Hematopoietic multipotent progenitor cell (in vitro differentiated cells): ENCODE data around the gene PDGFA. TPM values are rescaled to one million over a fixed set of nuclear protein-coding genes. Genes with fewer than 3 reads are reported as not detected.
A peak's percentile ranks its signal among the peaks of the same experiment; 100 is the strongest.

Experiments used
- DNase-seq, 3 donors: peaks; one replicate each; pipeline ENCODE4 v3.0.0-alpha.2; 2011 to 2015; ENCODE audit warnings: low read depth in 2 of 3, low spot score in 2 of 3
- total RNA-seq: library from RNA; depleted of rRNA; stranded (reverse); fragments of >200 nt; gene quantifications from one replicate; pipeline ENCODE4 v1.2.3, GENCODE V29; 2012

The PDGFA gene
- total RNA-seq, 1 donor: 1.1 TPM

DNA sequence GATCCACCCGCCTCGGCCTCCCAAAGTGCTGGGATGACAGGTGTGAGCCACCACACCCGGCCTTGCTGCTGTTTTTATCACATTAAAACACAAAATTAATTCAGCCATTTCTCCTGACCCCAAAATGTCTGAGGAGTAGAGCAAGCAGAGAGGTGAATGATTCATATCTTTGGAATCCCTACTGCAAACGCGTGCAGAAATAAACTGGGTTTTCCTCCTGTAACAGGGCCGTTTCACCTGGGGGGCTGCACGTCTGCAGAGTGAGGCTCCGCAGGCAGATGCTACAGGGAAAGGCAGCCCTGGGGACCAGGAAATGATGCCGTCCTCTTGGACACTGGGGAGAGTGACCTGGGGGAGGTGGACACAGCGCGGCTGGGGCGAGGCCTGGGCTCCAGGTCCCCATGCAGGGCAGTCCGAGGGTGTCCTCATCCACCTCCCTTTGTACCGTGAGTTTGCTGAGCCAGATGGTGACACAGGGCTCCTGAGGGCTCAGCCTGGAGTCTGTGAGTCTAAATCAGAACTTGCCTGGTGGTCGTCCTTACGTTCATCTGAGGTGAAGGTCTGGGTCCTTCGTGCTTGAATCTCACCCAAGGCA, 41.9 kb downstream of the PDGFA start:
- DNase-seq: no peak

DNA sequence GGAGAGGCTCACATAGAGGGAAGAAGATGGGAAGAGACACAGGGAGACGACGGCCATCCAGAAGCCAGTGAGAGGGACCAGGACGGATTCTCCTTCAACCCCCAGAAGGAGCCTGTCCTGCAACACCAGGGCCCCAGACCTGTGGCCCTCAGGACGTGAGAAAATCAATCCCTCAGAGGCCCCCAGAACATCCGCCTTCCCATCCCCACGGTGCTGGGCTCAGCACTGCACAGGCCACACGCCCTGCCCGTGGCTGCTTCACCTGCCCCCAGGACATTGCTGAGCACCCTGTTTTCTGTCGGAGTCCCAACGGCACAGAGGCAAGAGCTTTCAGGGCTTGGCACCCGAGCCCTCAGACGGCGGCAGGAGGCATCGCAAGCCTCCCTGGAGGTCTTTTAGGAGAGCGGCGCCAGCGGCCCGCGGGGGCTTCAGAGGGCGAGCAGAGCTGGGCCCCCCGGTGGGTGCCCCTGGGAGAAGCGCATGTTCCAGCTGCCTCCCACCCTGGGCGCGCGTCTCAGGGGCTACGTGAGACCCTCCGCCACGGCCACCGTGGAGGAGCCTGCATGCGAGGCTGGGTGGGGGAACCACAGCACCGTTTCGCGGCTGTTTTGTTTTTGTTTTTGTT, 42.8 kb downstream of the PDGFA start:
- DNase-seq: no peak

DNA sequence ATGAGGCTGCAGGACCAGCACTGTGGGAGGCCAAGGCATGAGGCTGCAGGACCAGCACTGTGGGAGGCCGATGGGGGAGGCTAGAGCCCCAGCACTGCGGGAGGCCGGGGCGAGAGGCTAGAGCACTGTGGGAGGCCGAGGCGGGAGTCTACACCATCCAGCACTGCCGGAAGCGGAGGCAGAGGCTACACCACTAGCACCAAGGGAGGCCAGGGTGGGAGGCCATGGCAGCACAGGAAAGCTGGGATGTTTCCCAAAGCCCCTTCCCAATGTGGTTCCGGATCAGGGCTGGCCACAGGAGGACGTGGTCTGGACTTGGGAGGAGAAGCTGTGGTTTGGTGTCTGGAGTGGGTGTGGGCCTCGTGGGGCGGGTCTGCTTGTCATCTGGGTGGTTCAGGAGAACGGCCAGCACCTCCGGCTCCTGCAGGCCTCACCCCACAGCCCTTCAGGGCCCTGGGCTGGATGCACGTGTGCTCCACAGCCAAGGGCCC, 43.6 kb downstream of the PDGFA start:
- no peak for DNase-seq

DNA sequence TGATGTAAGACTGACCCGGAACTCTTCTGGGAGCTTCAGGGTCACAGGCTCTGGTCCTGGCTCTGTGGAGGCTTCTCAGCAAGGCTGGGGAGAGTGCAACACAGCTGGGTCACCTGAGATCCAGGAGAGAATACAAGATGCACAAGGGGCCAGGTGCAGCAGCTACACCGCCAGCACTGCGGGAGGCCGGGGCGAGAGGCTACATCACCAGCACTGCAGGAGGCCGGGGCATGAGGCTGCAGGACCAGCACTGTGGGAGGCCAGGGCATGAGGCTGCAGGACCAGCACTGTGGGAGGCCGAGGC, 44.3 kb downstream of the PDGFA start:
- no peak for DNase-seq

DNA sequence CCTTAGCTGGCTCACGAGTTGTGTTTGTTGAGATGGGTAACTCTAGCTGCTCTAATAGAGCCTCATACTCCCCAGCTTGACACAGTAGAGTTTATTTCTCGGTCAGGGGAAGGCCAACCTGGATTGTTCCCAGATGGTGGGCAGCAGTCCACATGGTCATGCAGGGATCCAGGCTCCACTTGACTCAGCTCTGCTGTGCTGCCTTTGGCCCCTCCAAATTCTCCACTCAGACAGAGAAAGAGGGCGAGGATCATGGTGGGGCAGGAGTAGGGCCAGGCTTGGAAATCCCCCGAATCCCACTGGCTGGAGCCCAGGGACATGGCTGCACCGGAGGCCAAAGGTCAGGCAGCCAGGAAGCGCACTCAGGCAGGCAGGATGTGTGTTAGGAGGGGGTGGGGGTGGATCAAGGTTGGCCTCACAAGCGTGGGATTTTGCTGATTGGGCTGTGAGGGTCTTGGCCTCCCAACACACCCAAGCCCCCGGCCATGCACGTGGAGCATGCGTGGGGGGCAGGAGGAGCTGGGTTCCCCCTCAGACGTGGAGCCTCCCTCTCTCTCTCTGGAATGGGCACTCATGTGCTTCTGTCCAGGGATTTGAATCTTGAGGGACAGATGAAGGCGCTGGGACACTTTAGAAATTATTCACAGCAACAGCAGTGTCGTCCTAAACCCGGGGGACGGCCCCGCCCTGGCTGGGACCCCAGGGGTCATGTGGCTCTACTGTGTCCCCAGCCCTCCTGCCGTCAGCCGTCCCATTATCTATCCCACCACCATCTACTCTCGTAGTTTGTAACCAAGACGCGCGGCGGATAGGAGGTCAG, 44.8 kb downstream of the PDGFA start:
- DNase-seq: no peak

DNA sequence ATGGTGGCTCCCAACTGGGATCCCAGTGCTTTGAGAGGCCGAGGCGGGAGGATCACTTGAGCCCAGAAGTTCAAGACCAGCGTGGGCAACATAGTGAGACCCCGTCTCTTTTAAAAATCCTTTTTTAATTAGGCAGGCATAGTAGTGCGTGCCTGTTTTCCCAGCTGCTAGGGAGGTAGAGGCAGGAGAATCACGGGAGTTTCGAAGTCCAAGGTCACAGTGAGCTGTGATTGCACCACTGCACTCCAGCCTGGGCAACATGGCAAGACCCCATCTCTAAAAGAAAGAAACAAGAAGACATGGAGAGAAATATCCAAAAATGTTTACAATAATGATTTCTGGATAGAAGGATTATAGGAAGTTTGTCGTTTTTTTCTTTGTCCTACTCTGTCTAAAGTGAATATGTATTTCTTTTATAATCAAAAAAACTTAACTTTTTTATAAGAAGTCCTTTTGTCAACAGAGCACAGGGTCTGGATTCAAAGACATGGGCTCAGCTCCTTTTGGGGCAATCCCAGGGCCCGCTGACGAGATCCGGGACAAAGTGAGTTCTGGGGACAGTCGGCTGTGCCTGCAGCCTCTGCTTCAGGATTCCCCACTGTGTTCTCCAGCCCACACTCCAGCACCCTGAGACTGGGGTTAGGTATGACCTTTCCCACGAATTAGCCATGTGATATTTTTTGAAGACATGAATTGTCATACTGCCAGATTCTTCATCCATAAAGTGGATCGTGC, 45.6 kb downstream of the PDGFA start:
- DNase-seq: no peak

DNA sequence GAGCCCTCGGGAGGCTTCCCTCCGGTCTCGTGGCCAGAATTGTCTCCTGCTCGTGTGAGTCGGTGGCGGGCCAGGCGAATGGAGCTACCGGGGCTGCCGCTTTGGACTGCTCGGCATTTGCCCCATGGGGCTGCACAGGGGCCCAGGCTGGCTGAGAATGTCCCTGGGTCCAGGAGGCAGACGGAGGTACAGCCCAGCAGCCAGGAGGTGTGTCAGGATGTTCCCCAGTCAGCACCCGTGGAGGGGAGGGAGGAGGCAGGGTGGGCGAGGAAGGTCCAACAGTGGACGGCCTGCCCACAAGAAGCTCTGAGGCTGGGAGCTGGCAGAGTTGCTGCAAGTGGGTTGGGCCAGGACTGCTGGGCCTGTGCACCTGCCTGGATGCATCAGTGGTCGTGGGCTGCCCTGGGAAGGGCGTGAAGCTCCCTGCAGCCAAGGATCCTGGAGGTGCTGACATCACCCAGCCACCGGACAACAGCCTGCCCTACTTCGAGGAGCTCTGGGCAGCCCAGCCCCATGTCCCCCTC, 46.4 kb downstream of the PDGFA start:
- DNase-seq: no peak

DNA sequence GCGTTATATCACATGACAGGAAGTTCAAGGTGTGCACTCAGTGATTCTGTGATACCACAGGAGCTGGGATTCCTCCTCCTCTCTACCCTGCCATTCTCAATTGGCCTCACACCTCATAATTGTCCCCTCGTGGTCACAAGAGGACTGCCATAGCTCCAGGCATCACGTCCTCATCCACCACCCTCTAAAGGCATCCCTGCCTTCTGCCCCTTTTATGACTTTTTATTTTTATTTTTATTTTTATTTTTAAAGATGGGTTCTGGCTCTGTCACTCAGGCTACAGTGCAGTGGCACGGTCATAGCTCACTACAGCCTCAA, 47.0 kb downstream of the PDGFA start:
- no peak for DNase-seq

DNA sequence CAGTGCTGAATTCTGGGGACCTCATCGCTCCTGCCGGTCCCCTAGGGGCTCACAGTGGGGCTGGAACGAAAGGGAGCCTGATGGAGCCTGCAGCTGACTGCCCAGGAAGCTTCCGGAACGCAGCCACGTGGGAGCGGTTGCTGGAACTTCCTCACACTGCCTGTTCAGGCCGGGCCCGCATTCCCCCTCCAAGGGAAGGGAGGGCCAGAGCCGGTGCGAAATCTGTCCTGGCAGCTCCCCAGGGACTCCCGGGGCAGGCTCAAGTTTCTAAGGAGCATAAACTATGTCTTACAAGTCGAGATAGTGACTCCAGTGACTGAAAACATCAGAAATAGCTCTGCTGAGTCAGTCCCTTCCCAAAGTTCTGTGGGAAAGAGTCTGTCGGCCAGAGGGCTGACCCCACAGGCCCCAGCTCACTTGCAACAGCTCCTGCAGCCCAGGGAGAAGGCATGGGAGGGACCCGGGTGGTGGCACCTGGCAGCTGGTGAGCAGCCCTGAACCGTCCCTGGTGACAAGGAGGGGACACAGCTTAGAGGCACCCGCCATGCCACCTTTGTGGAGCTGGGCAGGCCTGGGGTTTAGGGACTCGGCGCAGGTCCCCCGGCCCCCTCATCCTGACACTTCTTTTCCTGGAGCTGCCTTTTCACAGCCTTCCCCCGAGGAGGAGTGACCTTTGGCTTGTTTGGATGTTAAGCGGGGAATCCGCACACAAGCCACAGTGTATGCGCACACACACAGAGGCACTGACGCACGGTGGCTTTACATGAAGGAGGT, 47.6 kb downstream of the PDGFA start:
- DNase-seq: peak in 1 of 3 donors; percentile 30

DNA sequence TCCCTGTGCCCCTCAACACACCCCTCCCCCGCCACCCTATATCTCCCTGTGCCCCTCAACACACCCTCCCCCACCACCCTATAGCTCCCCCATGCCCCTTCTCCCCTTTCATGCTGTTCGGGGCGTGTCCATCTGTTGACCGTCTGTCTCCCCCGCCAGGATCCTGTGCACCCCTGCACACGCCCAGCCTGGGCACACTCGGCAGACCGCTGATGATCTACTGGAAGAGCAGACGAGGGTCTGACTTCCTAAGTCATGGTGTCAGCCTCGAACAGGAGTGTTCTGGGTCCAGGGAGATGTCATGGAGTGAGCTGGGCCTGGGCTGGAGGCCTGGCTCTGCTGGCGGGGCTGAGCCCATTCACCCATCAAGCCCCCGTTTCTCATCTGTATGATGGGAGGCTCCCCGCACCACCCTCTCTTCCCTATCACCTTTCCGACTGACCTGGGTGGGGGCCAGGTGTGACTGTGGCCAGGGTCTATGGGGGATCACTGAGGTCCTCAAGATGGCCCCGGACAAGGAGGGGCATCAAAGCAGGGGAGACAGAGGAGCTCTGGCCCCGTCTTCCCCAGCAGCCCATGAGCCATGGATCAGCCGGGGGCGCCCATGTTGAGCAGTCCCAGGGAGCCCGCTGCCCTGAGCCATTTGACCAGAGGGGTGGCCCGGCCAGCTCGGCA, 48.3 kb downstream of the PDGFA start:
- no peak for DNase-seq

DNA sequence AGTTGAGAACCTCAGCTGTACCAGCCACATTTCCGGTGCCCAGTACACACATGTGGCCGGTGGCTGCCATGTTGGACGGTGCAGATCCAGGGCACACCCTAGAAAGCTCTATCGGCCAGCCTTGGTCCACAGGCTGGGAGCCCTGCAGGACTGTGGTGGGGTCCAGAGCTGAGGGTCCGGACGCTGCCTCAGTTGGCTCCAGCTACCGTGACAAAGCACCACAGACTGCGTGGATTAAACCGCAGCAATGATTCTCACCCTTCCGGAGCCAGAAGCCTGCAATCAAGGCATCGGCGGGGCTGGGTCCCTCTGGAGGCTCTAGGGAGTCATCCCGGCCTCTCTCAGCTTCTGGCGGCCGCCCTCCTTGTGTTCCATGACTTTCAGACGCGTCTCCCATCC, 50.1 kb downstream of the PDGFA start:
- DNase-seq: no peak

DNA sequence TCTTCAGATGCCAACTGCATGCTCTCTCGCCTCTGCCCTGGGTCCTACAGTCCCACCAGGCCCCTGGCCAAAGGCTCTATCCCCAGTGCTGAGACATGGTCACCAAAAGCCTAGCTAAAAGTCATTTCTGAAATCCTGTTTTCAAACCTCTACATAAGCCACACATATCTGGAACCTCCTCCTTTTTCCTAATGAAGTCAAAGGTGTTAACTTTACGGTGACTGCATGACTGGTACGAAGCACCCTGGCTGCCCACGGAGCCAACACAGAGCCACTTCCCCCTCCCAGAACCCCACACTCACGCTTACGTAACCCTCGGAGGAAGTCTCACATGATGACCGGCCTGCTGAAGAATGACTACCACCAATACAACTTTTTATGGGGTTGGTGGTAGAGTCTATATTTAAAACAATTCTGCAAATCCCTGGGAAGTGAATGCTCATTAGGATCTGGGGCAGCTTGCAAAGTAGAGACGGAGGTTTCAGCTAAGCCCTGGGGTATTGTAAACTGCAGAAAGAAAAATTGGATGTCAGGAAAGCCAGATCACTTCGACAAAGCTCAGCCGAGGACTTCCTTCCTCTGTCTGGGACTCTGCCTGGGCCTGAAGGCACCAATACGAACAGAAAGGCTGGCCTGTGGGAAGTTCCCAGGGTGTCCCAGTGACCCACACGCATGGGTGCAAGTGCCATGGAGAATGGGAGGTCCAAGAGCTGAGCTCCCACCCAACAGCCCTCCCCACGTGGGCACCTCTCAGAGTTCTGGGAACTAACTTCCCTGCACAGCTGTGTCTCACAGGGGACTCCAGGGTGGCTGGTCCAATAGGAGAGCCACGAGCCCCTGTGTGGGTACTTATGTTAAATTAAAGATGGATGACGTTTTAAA, 50.7 kb downstream of the PDGFA start:
- peak in 2 of 3 donors; percentile 73 to 78 for DNase-seq

DNA sequence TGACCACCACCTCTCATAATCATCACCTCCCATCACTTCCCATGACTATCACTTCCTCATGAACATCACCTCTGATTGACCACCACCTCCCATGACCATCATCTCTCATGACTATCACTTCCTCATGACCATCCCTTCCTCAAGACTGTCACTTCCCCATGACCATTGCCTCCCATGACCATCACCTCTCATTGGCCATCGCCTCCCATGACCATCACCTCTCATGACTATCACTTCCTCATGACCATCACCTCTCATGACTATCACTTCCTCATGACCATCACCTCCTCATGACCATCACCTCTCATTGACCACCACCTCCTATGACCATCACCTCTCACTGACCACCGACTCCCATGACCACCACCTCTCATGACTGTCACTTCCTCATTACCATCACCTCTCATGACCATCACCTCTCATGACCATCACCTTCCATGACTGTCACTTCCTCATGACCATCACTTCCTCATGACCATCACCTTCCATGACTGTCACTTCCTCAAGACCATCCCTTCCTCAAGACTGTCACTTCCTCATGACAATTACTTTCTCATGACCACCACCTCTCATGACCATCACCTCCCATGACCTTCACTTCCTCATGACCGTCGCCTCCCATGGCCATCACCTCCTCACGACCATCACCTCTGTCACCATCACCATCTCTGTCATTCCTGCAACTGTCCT, 51.6 kb downstream of the PDGFA start:
- no peak for DNase-seq

DNA sequence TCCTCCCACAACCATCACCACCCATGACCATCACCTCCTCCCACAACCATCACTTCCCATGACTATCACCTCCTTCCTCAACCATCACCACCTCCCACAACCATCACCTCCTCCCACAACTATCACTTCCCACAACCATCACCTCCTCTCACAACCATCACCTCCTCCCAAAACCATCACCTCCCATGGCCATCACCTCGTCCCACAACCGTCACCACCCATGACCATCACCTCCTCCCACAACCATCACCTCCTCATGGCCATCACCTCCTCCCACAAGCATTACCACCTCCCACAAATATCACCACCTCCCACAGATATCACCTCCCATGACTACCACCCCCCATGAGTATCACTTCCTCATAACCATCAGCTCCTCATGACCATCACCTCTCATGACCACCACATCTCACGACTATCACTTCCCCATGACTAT, 52.2 kb downstream of the PDGFA start:
- DNase-seq: no peak

DNA sequence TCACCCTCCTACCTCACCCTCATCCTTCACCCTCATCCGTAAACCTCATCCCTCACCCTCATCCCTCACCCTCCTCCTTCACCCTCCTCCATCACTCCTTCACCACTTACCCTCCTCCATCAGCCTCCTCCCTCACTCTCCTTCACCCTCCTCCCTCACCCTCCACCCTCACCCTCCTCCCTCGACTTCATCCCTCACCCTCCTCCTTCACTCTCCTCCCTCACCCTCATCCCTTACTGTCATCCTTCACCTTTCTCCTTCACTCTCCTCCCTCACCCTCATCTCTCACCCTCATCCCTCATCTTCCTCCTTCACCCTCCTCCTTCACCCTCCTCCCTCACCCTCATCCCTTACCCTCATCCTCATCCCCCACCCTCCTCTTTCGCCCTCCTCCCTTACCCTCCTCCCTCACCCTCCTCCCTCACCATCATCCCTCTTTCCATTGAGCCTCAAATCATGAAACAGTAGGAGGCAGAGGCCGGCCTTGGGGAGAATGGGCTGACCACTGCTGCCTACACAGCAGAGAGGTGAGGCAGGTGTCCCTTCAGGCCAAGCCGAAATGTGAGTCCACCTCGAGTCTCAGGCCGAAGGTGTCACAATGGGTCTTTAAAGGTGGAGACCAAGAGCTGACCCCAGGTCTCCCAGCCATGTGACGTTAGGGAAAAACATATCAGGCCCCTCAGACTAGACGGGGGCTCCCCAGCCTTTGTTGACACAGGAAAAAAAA, 53.0 kb downstream of the PDGFA start:
- no peak for DNase-seq

DNA sequence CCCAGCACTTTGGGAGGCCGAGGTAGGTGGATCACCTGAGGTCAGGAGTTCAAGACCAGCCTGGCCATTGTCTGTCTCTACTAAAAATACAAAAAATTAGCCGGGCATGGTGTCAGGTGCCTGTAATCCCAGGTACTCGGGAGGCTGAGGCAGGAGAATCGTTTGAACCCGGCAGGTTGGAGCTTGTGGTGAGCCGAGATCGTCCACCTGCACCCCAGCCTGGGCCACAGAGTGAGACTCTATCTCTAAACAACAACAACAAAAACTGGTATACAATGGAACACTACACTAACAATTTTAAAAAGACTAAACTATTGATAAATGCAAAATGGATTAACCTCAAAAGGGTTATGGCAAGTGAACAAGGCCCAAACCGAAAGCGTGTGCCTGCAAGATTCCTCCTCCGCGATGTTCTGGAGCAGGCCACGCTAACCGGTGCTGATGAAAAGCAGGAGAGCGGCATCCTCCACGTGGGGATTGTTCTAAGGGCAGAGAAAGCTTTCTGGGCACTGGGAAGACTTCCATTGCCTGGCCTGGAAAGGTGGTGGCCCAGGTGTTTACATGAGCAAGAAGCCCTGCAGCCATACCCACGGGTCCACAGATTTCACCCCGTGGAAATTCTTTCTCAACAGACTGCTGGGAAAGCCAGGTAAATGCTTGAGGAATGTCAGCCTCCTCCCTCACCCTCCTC, 53.8 kb downstream of the PDGFA start:
- DNase-seq: no peak
